Measurements from ENCODE around the gene GABRB3. TPM values are rescaled to one million over a fixed set of nuclear protein-coding genes. Genes with fewer than 3 reads are reported as not detected.

GABRB3 gene
- total RNA-seq, 4 donors from 2014 or later, result 0.67 to 3.2 (median 2.2) TPM

DNA sequence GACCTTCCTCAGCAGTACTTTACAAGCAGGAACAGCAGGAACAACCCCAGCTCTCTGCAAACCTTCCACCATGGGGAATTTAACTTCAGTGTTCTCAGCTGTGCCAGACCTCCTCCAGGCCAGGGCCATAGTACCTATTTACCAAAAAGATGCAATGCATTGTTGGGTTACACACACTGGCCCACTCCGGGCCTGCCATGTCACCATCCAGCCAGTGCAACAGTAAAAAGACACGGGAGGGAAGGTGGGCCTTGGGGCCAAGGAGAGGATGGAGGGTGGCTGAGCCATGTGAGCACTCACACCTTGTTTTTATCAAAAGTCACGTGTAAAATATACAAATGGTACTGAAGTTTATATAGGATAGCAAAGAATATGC lies 157.0 kb downstream of the GABRB3 start:
- Histone ChIP-seq H3K36me3 (no peaks in the 10 kb centered on the region), H3K27me3 (no peaks in the 10 kb centered on the region), H3K27ac (no peak overlapping the region), H3K9me3 (no peaks in the 10 kb centered on the region), H3K4me1 (no peaks in the 10 kb centered on the region), H3K4me3 (no peak overlapping the region)
- no peak for DNase-seq
- no peak for TF ChIP-seq POLR2A (IDR thresholded peaks at IDR 0.05)
- TF ChIP-seq, protein P1, sequence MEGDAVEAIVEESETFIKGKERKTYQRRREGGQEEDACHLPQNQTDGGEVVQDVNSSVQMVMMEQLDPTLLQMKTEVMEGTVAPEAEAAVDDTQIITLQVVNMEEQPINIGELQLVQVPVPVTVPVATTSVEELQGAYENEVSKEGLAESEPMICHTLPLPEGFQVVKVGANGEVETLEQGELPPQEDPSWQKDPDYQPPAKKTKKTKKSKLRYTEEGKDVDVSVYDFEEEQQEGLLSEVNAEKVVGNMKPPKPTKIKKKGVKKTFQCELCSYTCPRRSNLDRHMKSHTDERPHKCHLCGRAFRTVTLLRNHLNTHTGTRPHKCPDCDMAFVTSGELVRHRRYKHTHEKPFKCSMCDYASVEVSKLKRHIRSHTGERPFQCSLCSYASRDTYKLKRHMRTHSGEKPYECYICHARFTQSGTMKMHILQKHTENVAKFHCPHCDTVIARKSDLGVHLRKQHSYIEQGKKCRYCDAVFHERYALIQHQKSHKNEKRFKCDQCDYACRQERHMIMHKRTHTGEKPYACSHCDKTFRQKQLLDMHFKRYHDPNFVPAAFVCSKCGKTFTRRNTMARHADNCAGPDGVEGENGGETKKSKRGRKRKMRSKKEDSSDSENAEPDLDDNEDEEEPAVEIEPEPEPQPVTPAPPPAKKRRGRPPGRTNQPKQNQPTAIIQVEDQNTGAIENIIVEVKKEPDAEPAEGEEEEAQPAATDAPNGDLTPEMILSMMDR (IDR thresholded peaks at IDR 0.05), result no peak

DNA sequence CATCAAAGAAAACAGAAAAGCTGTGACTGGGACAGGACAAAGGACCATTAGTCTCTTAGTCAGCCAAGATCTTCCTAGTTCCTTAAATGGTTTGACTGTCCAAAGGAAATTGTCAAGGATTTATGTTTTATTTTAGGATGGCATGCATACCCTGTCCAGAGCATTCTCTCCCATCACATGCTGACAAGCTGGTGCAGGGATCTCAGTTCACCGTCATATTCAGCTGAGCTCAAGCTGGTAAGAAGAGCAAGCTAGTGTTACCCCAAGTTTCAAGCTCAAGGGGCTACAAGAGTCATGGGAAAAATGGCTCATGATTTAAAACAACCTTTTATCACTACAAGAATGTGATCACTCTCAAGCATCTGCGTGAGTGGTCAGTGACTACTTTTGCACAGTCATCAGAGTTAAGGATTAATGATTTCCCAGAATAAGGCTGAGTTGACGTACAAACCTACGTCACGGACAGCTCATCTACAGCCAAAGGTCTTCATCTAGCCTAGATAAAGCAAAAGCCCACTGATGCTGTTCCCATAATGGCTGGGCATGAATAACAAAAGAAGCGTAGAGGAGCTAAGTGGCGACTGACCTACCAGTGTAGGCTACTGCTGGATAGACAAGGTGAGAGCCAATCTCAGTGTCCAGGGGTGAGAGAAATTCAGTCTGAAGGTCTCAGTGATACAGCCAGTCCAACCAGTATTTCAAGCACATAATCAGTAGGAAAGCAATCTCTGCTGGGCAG lies 157.5 kb downstream of the GABRB3 start:
- no peak overlapping the region for H3K4me3 ChIP-seq
- H3K4me1 ChIP-seq, result no peaks in the 10 kb centered on the region
- no peaks in the 10 kb centered on the region for H3K36me3 ChIP-seq
- H3K9me3 ChIP-seq, result no peaks in the 10 kb centered on the region
- no peak overlapping the region for H3K27ac ChIP-seq
- DNase-seq, result no peak
- H3K27me3 ChIP-seq, result no peaks in the 10 kb centered on the region
- no peak for TF ChIP-seq POLR2A (IDR thresholded peaks at IDR 0.05)
- TF ChIP-seq, protein P1 (IDR thresholded peaks at IDR 0.05), result no peak

DNA sequence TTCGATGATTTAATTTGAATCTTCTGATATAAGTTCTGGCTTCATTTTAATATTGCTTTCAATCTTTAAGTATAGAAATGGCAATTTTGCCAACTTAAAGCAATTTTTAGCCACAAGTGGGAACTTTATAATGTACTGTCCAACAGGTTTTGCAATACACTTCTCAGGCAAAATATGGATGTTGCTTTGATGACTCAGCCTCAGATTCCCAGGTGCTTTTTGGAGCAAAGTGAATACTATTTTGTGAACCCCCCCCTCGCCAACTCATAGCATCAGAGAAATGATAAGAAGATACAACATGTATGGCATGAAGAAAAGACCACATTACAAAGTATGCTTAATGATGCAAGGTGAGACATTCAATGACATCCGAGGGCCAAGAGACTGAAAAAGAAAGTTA lies 158.1 kb downstream of the GABRB3 start:
- no peak for TF ChIP-seq POLR2A (IDR thresholded peaks at IDR 0.05)
- TF ChIP-seq, protein P1 (IDR thresholded peaks at IDR 0.05), result no peak
- DNase-seq, result no peak
- Histone ChIP-seq H3K27ac (no peak overlapping the region), H3K4me1 (no peaks in the 10 kb centered on the region), H3K4me3 (no peak overlapping the region), H3K36me3 (no peaks in the 10 kb centered on the region), H3K9me3 (no peaks in the 10 kb centered on the region), H3K27me3 (no peaks in the 10 kb centered on the region)

DNA sequence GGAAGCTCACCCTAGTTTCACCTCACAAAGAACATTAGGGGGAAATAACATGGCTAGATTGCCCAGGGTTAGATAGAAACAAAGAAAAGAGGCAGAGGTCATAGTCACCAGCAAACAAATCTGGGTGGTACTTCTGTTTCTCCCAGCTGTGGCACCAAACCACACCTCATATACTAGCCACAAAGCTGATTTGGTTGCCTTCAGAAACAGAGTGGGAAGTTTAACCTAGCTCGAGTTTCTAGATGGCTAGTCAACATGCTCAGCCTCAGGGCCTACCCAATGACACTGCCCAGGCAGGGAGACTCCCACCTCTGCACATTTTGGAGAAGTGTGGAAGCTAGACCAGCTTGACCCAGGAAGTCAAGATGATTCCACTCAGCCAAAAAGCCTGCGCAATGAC lies 174.2 kb downstream of the GABRB3 start:
- H3K4me3 ChIP-seq, result no peak overlapping the region
- H3K4me1 ChIP-seq, result no peaks in the 10 kb centered on the region
- no peaks in the 10 kb centered on the region for H3K27me3 ChIP-seq
- TF ChIP-seq, protein P1 (IDR thresholded peaks at IDR 0.05), result no peak
- no peak for TF ChIP-seq POLR2A (IDR thresholded peaks at IDR 0.05)
- peaks cover 0 to 4% (median 0%) of the 10 kb centered on the region in 4 donors for H3K9me3 ChIP-seq
- H3K36me3 ChIP-seq, result no peaks in the 10 kb centered on the region
- H3K27ac ChIP-seq, result no peak overlapping the region
- no peak for DNase-seq

DNA sequence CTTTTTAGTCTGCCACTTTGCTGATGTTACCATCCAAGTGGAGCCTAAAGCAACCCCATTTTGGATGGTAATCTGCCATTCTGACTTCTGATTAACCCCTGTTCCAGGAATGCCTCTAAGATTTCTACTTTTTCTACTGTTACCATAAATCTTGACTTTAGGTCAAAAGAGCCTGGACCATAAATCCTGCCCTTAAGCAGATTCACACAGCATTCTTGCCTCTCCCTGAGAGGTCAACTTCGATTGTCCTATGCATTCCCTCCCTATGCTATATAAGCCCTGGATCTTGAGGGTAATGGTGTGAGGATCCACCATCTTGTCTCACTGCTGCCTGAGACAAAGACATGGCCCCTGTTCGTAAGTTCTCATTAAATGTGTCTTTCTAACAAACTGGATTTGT lies 177.3 kb downstream of the GABRB3 start:
- no peak for DNase-seq
- Histone ChIP-seq H3K9me3 (peaks cover 0 to 4% (median 0%) of the 10 kb centered on the region in 4 donors), H3K4me1 (no peaks in the 10 kb centered on the region), H3K4me3 (no peak overlapping the region), H3K27me3 (no peaks in the 10 kb centered on the region), H3K27ac (no peak overlapping the region), H3K36me3 (no peaks in the 10 kb centered on the region)
- TF ChIP-seq, protein P1 (IDR thresholded peaks at IDR 0.05), result no peak
- no peak for TF ChIP-seq POLR2A (IDR thresholded peaks at IDR 0.05)

All from Peyer's patch (tissue), 4 donors.